Measurements from ENCODE around the gene PPP1R15A.
"Not testable (repeated sequence)": the region's sequence is repeated elsewhere in the genome, so short reads cannot be mapped to it uniquely, and the experiment has no call there.

Gene PPP1R15A

DNA sequence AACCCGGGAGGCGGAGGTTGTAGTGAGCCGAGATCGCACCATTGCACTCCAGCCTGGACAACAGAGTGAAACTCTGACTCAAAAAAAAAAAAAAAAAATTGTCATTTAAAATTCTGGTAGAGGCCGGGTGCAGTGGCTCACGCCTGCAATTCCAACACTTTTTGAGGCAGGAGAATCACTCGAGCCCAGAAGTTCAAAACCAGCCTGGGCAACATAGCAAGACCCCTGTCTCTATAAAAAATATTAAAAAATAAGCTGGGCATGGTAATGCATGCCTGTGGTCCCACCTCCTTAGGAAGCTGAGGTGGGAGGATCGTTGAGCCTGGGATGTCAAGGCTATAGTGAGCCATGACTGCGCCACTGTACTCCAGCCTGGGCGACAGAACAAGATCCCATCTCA is 34.1 kb downstream of the PPP1R15A start:
- no peak for DNase-seq (ENCODE audit: low read depth)

DNA sequence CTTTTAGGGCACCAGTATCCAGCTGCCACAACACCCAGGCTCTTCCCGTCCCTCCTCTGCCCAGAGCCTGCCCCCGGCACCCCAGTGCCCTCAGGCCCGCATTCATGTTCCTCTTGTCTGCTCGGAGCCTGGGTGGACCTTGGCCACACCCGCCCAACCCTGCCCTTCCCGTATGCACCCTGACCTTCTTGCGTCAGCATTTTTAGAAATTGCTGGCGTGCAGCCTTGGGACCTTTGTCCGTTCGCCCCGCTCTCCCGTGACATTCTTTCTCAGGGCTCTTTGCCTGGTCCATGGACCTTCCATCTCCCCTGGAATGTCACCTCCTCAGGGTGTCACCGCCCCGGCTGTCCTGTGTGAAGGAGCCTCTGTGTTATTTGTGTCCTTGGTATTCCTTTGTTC is 35.5 kb downstream of the PPP1R15A start:
- DNase-seq (ENCODE audit: low read depth): no peak
- H3K4me3 ChIP-seq (ENCODE audit: low read depth, low read length): no peak overlapping the region

More for the DNA sequence above, 34.1 kb downstream of the PPP1R15A start:
- H3K4me3 ChIP-seq (ENCODE audit: low read depth, low read length): no peak overlapping the region

DNA sequence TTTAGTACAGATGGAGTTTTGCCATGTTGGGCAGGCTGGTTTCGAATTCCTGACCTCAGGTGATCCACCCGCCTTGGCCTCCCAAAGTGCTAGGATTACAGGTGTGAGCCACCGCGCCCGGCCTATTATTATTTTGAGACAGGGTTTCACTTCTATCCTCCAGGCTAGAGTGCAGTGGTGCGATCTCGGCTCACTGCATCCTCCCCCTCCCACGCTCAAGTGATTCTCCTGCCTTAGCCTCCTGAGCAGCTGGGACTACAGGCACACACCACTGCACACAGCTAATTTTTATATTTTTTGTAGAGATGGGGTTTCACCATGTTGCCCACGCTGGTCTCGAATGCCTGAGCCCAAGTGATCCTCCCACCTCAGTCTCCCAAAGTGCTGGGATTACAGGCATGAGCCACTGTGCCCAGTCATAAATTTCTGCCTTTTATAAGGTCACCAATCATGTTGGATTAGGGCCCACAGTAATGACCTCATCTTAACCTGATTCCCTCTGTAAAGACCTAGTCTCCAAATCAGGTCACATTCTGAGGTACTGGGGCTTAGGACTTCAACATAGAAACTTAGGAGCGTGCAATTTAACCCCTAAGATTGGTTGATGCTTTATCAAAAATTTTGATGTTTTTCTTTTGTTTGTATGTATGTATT is 37.3 kb downstream of the PPP1R15A start:
- DNase-seq (ENCODE audit: low read depth); H3K4me3 ChIP-seq (ENCODE audit: low read depth, low read length): not testable (repeated sequence)

DNA sequence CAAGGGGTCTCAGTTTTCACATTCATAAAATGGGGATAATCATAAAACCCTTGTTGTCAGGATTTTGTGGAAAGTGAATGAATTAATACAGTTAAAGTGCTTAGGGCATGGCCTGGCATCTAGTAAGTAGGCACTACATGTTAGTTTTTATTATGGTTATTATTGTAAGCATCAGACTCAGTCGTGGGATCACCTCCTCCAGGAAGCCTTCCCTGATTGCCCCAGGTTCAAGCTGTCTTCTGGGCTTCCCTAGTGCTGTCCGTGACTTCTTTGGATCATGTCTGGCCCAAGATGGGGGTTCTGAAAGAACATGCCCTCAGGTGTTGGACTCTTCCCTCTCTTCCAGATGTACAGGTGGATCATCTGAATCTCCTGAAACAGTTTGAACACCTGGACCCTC is 38.6 kb downstream of the PPP1R15A start:
- no peak overlapping the region for H3K4me3 ChIP-seq (ENCODE audit: low read depth, low read length)
- no peak for DNase-seq (ENCODE audit: low read depth)

DNA sequence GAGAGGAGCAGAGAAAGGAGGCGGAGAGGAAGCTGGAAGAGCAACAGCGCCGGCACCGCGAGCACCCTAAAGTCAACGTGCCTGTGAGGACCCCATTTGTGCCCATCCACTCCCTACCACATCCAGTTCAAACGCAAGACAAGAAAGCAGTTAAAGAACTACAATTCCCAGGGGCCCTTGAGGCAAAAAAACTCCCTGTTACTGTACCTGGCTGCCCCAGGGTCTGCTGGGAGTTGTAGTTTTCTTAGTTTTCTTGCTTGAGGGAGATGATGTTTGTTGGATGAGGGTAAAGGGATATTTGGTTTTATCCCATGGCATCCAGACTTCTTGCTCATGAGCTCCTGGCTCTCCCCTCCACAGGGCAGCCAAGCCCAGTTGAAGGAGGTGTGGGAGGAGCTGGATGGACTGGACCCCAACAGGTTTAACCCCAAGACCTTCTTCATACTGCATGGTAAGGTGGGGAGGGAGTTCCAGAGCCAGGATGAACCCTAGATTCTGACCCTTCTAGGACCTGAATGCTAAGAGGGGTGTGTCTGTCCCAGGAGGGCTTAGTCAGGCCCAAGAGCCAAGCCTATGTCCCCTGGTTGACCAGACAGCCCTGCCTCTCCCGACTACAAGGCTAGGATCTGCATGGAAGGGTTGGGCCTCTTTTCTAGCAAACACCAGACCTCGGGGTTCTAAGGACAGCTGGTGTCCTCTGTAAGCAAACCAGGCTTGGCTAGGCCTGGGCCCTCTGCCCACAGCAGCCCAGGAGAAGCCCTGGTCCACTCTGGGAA is 41.1 kb downstream of the PPP1R15A start:
- DNase-seq (ENCODE audit: low read depth): no peak
- H3K4me3 ChIP-seq (ENCODE audit: low read depth, low read length): no peak overlapping the region

DNA sequence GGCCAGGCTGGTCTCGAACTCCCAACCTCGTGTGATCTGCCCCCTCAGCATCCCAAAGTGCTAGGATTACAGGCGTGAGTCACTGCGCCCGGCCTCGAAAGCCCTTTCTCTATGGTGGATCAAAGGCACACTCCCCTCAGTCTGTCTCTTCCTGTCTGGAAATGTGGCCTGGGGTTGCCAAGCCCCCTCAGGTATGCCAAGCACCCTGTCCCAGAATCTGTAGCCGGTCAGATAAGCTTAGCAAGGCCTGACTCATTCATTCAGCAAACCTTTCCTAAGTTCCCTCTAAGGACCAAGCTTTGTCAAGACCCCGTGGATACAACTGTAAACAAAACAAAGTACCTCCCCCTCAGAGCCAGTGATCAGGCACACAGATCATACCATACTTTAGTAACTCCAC is 42.0 kb downstream of the PPP1R15A start:
- H3K4me3 ChIP-seq (ENCODE audit: low read depth, low read length): no peak overlapping the region

DNA sequence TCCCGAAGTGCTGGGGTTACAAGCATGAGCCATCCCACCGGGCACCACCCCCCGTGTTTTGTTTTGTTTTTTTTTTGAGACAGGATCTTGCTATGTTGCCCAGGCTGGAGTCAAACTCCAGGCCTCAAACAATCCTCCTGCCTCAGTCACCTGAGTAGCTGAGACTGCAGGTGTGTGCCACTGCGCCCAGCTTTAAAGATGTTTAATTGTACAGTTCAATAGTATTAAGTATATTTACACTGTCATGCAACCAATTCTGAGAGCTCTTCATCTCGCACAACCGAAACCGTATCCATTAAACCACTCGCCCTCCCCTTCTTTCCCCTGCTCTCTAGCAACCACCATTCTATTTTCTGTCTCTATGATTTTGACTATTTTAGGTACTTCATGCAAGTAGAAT is 43.5 kb downstream of the PPP1R15A start:
- no peak for DNase-seq (ENCODE audit: low read depth)
- H3K4me3 ChIP-seq (ENCODE audit: low read depth, low read length): no peak overlapping the region

More for the DNA sequence above, 42.0 kb downstream of the PPP1R15A start:
- no peak for DNase-seq (ENCODE audit: low read depth)

DNA sequence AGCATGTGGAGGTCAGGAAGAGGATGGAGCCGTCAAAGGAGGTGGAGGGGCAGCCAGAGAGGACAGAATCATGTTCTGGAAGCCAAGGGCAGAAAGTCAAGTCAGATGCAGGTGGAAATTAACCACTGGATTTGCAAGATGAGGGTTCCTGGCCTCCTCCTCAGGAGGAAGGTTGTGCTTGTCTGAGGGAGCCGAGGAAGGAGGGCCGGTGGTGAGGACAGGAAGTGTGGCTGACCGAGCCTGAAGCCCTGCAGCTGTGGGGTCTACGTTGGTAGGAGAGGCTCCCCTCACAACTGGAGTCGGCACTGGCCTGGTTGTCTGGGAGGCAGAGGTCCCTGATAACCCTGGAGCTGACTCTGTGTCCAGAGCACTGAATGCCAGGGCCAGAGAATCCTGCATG is 45.9 kb downstream of the PPP1R15A start:
- DNase-seq (ENCODE audit: low read depth): no peak

DNA sequence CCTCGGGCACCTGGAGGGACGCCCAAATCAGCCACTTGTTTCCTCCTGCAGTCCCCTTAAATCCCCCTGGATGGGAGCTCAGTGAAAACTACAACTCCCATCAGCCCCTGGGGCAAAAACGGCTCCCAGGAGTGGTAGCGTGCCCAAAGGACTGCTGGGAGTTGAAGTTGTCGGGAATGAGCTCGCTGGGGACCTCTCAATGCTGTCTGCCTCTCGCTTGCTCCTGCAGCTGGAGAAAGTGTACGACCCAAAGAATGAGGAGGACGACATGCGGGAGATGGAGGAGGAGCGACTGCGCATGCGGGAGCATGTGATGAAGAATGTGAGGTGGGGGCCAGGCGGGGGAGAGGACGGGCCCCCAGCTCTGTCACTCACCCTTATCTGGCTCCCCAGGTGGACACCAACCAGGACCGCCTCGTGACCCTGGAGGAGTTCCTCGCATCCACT is 46.6 kb downstream of the PPP1R15A start:
- H3K4me3 ChIP-seq (ENCODE audit: low read depth, low read length): no peak overlapping the region
- no peak for DNase-seq (ENCODE audit: low read depth)

More for the DNA sequence above, 45.9 kb downstream of the PPP1R15A start:
- no peak overlapping the region for H3K4me3 ChIP-seq (ENCODE audit: low read depth, low read length)

DNA sequence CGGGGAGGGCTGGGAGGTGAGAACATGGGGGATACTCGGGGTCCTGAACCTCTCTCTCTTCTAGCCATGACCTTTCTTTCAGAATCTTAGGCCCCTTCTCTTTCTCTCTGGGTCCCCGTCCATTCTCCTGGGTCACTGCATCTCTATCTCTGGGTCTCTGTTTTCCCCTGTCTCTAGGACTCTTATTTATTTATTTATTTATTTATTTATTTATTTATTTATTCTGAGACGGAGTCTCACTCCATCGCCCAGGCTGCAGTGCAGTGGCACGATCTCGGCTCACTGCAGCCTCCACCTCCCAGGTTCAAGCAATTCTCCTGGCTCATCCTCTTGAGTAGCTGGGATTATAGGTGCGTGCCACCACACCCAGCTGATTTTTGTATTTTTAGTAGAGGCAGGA is 47.0 kb downstream of the PPP1R15A start:
- not testable (repeated sequence) for DNase-seq (ENCODE audit: low read depth); H3K4me3 ChIP-seq (ENCODE audit: low read depth, low read length)

DNA sequence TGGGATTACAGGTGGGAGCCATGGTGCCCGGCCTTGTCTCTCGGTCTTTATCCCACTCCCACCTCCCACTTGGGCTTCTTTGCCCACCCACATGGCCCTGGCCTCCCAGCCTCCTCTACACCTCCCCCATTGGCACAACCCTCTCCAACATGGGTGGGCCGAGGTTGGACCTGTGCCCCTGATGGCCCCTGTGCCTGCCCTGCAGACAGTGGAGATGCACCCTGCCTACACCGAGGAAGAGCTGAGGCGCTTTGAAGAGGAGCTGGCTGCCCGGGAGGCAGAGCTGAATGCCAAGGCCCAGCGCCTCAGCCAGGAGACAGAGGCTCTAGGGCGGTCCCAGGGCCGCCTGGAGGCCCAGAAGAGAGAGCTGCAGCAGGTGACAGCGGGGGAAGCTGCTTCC is 48.7 kb downstream of the PPP1R15A start:
- H3K4me3 ChIP-seq (ENCODE audit: low read depth, low read length): no peak overlapping the region
- DNase-seq (ENCODE audit: low read depth): no peak

DNA sequence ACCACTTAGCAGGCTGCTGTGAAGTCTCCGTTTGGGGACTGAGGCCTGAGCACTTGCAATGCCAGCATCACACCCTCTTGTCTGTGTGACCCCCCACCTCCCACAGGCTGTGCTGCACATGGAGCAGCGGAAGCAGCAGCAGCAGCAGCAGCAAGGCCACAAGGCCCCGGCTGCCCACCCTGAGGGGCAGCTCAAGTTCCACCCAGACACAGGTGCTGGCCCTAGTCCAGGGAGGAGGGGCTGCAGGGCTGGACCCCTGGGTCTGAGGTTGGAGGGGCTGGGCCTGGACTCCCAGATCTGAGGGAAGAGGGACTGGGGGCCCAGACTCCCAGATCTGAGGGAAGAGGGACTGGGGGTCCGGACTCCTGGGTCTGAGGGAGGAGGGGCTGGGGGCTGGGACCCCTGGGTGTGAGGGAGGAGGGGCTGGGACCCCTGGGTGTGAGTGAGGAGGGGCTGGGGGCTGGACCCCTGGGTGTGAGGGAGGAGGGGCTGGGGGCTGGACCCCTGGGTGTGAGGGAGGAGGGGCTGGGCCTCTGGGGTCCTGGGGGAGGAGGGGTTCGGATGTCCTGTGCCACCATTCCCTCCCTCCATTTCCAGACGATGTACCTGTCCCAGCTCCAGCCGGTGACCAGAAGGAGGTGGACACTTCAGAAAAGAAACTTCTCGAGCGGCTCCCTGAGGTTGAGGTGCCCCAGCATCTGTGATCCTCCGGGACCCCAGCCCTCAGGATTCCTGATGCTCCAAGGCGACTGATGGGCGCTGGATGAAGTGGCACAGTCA is 49.7 kb downstream of the PPP1R15A start:
- no peak overlapping the region for H3K4me3 ChIP-seq (ENCODE audit: low read depth, low read length)
- DNase-seq (ENCODE audit: low read depth): no peak

DNA sequence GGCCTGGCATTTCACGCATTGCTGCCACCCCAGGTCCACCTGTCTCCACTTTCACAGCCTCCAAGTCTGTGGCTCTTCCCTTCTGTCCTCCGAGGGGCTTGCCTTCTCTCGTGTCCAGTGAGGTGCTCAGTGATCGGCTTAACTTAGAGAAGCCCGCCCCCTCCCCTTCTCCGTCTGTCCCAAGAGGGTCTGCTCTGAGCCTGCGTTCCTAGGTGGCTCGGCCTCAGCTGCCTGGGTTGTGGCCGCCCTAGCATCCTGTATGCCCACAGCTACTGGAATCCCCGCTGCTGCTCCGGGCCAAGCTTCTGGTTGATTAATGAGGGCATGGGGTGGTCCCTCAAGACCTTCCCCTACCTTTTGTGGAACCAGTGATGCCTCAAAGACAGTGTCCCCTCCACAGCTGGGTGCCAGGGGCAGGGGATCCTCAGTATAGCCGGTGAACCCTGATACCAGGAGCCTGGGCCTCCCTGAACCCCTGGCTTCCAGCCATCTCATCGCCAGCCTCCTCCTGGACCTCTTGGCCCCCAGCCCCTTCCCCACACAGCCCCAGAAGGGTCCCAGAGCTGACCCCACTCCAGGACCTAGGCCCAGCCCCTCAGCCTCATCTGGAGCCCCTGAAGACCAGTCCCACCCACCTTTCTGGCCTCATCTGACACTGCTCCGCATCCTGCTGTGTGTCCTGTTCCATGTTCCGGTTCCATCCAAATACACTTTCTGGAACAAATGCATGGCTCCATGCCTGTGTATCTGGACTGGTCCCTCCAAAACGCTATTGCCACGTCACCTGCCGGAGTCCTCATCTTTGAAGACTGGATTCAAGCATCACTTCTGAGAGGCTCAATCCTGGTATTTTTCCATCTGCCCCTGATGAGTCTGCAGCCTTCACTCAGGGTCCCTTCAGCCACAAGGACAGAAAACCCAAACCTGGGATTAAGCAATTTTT is 50.6 kb downstream of the PPP1R15A start:
- no peak for DNase-seq (ENCODE audit: low read depth)

DNA sequence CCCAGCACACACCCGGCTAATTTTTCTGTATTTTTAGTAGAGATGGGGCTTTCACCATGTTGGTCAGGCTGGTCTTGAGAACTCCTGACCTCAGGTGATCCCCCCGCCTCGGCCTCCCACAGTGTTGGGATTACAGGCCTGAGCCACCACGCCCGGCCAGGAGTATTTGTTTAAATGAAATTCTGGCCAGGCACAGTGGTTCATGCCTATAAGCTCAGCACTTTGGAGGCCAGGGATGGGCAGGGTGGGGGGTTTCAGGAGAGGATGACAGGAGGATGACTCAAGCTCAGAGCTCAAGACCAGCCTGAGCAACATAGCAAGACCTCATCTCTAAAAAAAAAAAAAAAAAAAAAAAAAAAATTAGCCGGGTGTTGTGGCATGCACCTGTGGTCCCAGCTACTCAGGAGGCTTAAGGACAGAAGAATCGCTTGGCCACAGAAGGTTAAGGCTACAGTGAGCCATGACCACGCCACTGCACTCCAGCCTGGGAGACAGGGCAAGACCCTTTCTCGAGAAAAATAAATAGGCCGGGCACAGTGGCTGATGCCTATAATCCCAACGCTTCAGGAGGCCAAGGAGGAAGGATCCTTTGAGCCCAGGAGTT is 53.1 kb downstream of the PPP1R15A start:
- no peak overlapping the region for H3K4me3 ChIP-seq (ENCODE audit: low read depth, low read length)
- peak; percentile 41 for DNase-seq (ENCODE audit: low read depth)

More for the DNA sequence above, 50.6 kb downstream of the PPP1R15A start:
- H3K4me3 ChIP-seq (ENCODE audit: low read depth, low read length): no peak overlapping the region
